ENCODE results near the gene CYSTM1. TPM values are rescaled to one million over a fixed set of nuclear protein-coding genes. Genes with fewer than 3 reads are reported as not detected.
A peak's percentile ranks its signal among the peaks of the same experiment; 100 is the strongest.

Gene CYSTM1
- total RNA-seq, 2 experiments from 2014 or later = 15.8 to 18.5 TPM

GRCh38 chr5:140246378-140247122 lies 71.6 kb downstream of the CYSTM1 start:
- intact Hi-C loops (cut with micrococcal nuclease) = no loop called here
- peaks cover 16% of the 10 kb centered on the region for H3K36me3 Mint-ChIP-seq (ENCODE audit: low read depth)
- ChIA-PET CTCF (interaction anchor here (1.0 to 26.2 kb wide), 5 partner anchors 10 to 117 kb away, joined by 3 to 874 read pairs (median 144); partner anchors contain the start of genes HBEGF and SLC4A9), POLR2A (interaction anchor here (0.6 to 1.3 kb wide), 2 partner anchors 53 to 100 kb away, joined by 3 read pairs; partner anchors contain the start of gene HBEGF)
- H3K9me3 Mint-ChIP-seq = no peaks in the 10 kb centered on the region
- peaks cover 25% of the 10 kb centered on the region for H3K4me1 Mint-ChIP-seq (ENCODE audit: low read depth)
- H3K27ac Mint-ChIP-seq = no peak overlapping the region
- no peak overlapping the region for H3K4me3 Mint-ChIP-seq
- no peak for ATAC-seq
- H3K27me3 Mint-ChIP-seq = no peaks in the 10 kb centered on the region
- no peak for TF ChIP-seq CTCF (IDR thresholded peaks at IDR 0.05)
- DNase-seq = no peak

- H3K4me3 Mint-ChIP-seq = no peak overlapping the region
- H3K27ac Mint-ChIP-seq = no peak overlapping the region
- POLR2A ChIA-PET = no interaction called here
- no peak for ATAC-seq
- no peak for TF ChIP-seq CTCF (IDR thresholded peaks at IDR 0.05)
- H3K9me3 Mint-ChIP-seq = no peaks in the 10 kb centered on the region
- CTCF ChIA-PET = interaction anchor here (1.0 to 26.2 kb wide), 5 partner anchors 9 to 115 kb away, joined by 3 to 874 read pairs (median 4); partner anchors contain the start of gene HBEGF
- no peaks in the 10 kb centered on the region for H3K27me3 Mint-ChIP-seq
- peaks cover 18% of the 10 kb centered on the region for H3K36me3 Mint-ChIP-seq (ENCODE audit: low read depth)
- intact Hi-C loops (cut with micrococcal nuclease) = no loop called here
- H3K4me1 Mint-ChIP-seq (ENCODE audit: low read depth) = peaks cover 39% of the 10 kb centered on the region
- DNase-seq = no peak
Measured at GRCh38 chr5:140248414-140248813, 73.4 kb downstream of the CYSTM1 start.

- no peak overlapping the region for H3K4me3 Mint-ChIP-seq
Measured at GRCh38 chr5:140249536-140249935, 74.5 kb downstream of the CYSTM1 start.

GRCh38 chr5:140250386-140250785 lies 75.4 kb downstream of the CYSTM1 start:
- peaks cover 32% of the 10 kb centered on the region for H3K4me1 Mint-ChIP-seq (ENCODE audit: low read depth)
- H3K36me3 Mint-ChIP-seq (ENCODE audit: low read depth) = peaks cover 14% of the 10 kb centered on the region
- H3K27me3 Mint-ChIP-seq = no peaks in the 10 kb centered on the region
- ChIA-PET CTCF (interaction anchor here (1.0 to 26.2 kb wide), 4 partner anchors 7 to 123 kb away, joined by 3 to 874 read pairs (median 76); partner anchors contain the start of gene HBEGF), POLR2A (interaction anchor here (0.7 kb wide), 1 partner anchor 36 kb away, joined by 3 read pairs; no protein-coding TSS in a partner anchor)
- ATAC-seq (no peak), DNase-seq (no peak)
- no peak overlapping the region for H3K4me3 Mint-ChIP-seq
- intact Hi-C loops (cut with micrococcal nuclease) = no loop called here
- TF ChIP-seq CTCF (IDR thresholded peaks at IDR 0.05) = no peak
- H3K27ac Mint-ChIP-seq = no peak overlapping the region
- no peaks in the 10 kb centered on the region for H3K9me3 Mint-ChIP-seq

More at GRCh38 chr5:140249536-140249935, 74.5 kb downstream of the CYSTM1 start:
- Mint-ChIP-seq H3K9me3 (no peaks in the 10 kb centered on the region), H3K36me3 (ENCODE audit: low read depth) (peaks cover 18% of the 10 kb centered on the region), H3K4me1 (ENCODE audit: low read depth) (peaks cover 38% of the 10 kb centered on the region), H3K27ac (no peak overlapping the region), H3K27me3 (no peaks in the 10 kb centered on the region)
- no peak for ATAC-seq
- TF ChIP-seq CTCF (IDR thresholded peaks at IDR 0.05) = no peak
- intact Hi-C loops (cut with micrococcal nuclease) = no loop called here
- ChIA-PET CTCF (interaction anchor here (13.9 to 26.2 kb wide), 2 partner anchors 6 to 96 kb away, joined by 144 to 874 read pairs; partner anchors contain the start of gene HBEGF), POLR2A (no interaction called here)
- DNase-seq = no peak

GRCh38 chr5:140251527-140251973 lies 76.6 kb downstream of the CYSTM1 start:
- Mint-ChIP-seq H3K9me3 (no peaks in the 10 kb centered on the region), H3K36me3 (ENCODE audit: low read depth) (peaks cover 12% of the 10 kb centered on the region), H3K4me3 (peak overlapping the region; percentile 19), H3K27ac (peak overlapping the region; percentile 87), H3K27me3 (no peaks in the 10 kb centered on the region), H3K4me1 (ENCODE audit: low read depth) (peaks cover 31% of the 10 kb centered on the region)
- CTCF ChIA-PET = interaction anchor here (0.7 to 26.2 kb wide), 8 partner anchors 8 to 121 kb away, joined by 3 to 874 read pairs (median 4); partner anchors contain the start of gene HBEGF
- POLR2A ChIA-PET = interaction anchor here (0.6 to 1.0 kb wide), 3 partner anchors 38 to 92 kb away, joined by 3 read pairs; partner anchors contain the start of gene CYSTM1
- peak; percentile 94 for ATAC-seq
- peak; percentile 85 for DNase-seq
- no peak for TF ChIP-seq CTCF (IDR thresholded peaks at IDR 0.05)
- intact Hi-C loops (cut with micrococcal nuclease) = no loop called here
